HepG2 (cell line): ENCODE data around the gene TXNRD1. TPM values are rescaled to one million over a fixed set of nuclear protein-coding genes. Genes with fewer than 3 reads are reported as not detected.

Source experiments
- ATAC-seq: fragments of 200-7000 bp; cut with Tn5 transposase; 3 replicates; pipeline ENCODE4 v1.9.1; 2020; ENCODE audit warnings: mild to moderate bottlenecking, moderate library complexity
- BruUV-seq: library from RNA; stranded (reverse); fragments of 400-500 nt; replicated peaks from 2 replicates; lab custom pipeline; 2021; lab: Mats Ljungman, UMichigan
- CTCF ChIA-PET: fragments of 300-600 bp; formaldehyde crosslinking; extraction: SDS; loops from one replicate; lab custom pipeline; 2021; ENCODE audit warnings: low total read pairs, inconsistent platforms, low intra/inter-chr PET ratio; lab: Yijun Ruan, JAX
- POLR2A ChIA-PET: fragments of 350-600 bp; sonication (Branson Sonifier 250); formaldehyde crosslinking; loops from one replicate; lab custom pipeline; 2020; ENCODE audit warnings: antibody characterized with exemption, inconsistent platforms; lab: Yijun Ruan, JAX
- DNase-seq: peaks from one replicate; pipeline ENCODE4 v3.0.0-alpha.2; 2015; ENCODE audit warnings: low spot score
- FAIRE-seq: peaks from 3 replicates; lab custom pipeline; 2011; peaks lifted over from hg19 to GRCh38; lab: Jason Lieb, UNC
- H2AFZ ChIP-seq: one replicate; pipeline ENCODE4 v1.6.1; 2011; ENCODE audit warnings: low read length, inconsistent platforms
- H3K27ac ChIP-seq: fragments of 300-600 bp; 3 replicates; pipeline ENCODE4 v1.8.0; 2011; ENCODE audit warnings: mixed run types, mild to moderate bottlenecking, mixed read lengths, low read length, inconsistent platforms; ENCODE audit not compliant: insufficient read depth; ENCODE audit errors: extremely low read length
- H3K27me3 ChIP-seq, 2 experiments: fragments of 200-600 bp in 1 of 2; 2 replicates in 1 of 2; 3 replicates in 1 of 2; pipeline versions ENCODE4 v1.6.0 to v1.8.0; 2011; ENCODE audit warnings: low read length in 2 of 2, mild to moderate bottlenecking in 2 of 2, moderate library complexity in 2 of 2, inconsistent platforms in 1 of 2; ENCODE audit not compliant: insufficient read depth in 2 of 2, control insufficient read depth in 1 of 2
- H3K36me3 ChIP-seq, 2 experiments: fragments of 200-600 bp in 1 of 2; replicated peaks in 1 of 2; 2 replicates in 1 of 2; 3 replicates in 1 of 2; pipeline versions ENCODE4 v1.5.1 to v1.8.0; 2011; ENCODE audit warnings: low read length in 2 of 2, inconsistent platforms in 1 of 2; ENCODE audit not compliant: insufficient read depth in 2 of 2, control insufficient read depth in 1 of 2
- H3K4me1 ChIP-seq: 2 replicates; pipeline ENCODE4 v1.5.1; 2012; ENCODE audit warnings: low read length, inconsistent platforms; ENCODE audit not compliant: insufficient read depth
- H3K4me2 ChIP-seq: 2 replicates; pipeline ENCODE4 v1.6.0; 2011; ENCODE audit warnings: low read depth, low read length, inconsistent platforms
- H3K4me3 ChIP-seq, 3 experiments: fragments of 200-600 bp in 1 of 3; sonication (generic), shearing (Covaris generic) in 1 of 3; replicated peaks in 1 of 3; 2 replicates each; pipeline ENCODE4 v1.5.1; 2011 to 2016; ENCODE audit warnings: low read length in 3 of 3, inconsistent platforms in 2 of 3, low read depth in 2 of 3, mild to moderate bottlenecking in 2 of 3, control low read depth in 1 of 3, mixed read lengths in 1 of 3; ENCODE audit not compliant: insufficient read depth in 1 of 3
- H3K79me2 ChIP-seq: one replicate; pipeline ENCODE4 v1.6.1; 2011; ENCODE audit warnings: low read length, inconsistent platforms; ENCODE audit not compliant: insufficient read depth
- H3K9ac ChIP-seq: 2 replicates; pipeline ENCODE4 v1.6.0; 2011; ENCODE audit warnings: mild to moderate bottlenecking, low read depth, low read length, inconsistent platforms; ENCODE audit not compliant: insufficient read depth
- H3K9me3 ChIP-seq: 2 replicates; pipeline ENCODE4 v1.5.1; 2012; ENCODE audit warnings: mild to moderate bottlenecking, low read length
- H4K20me1 ChIP-seq: 2 replicates; pipeline ENCODE4 v1.6.0; 2011; ENCODE audit warnings: inconsistent platforms, mild to moderate bottlenecking, low read length, moderate library complexity; ENCODE audit not compliant: insufficient read depth
- DR1 ChIP-seq: sonication (generic); formaldehyde crosslinking; IDR thresholded peaks from 2 replicates; pipeline ENCODE4 v1.8.0; 2021; ENCODE audit warnings: mild to moderate bottlenecking, missing genetic modification reagents, inconsistent platforms
- HOXA9 ChIP-seq: sonication (generic); formaldehyde crosslinking; IDR thresholded peaks from 2 replicates; pipeline ENCODE4 v1.8.1; 2022; ENCODE audit warnings: missing genetic modification reagents, mild to moderate bottlenecking, moderate library complexity, borderline replicate concordance
- KDM5A ChIP-seq: fragments of 200-600 bp; sonication (generic); IDR thresholded peaks from 2 replicates; pipeline ENCODE4 v1.7.0; 2018; ENCODE audit warnings: antibody characterized with exemption, mild to moderate bottlenecking, low read length, borderline replicate concordance
- NR1H2 ChIP-seq: sonication (generic); formaldehyde crosslinking; IDR thresholded peaks from 2 replicates; pipeline ENCODE4 v1.8.1; 2022; ENCODE audit warnings: low read depth, missing genetic modification reagents, borderline replicate concordance
- TOPORS ChIP-seq: sonication (generic); formaldehyde crosslinking; IDR thresholded peaks from 2 replicates; pipeline ENCODE4 v1.8.0; 2023; ENCODE audit warnings: mild to moderate bottlenecking, missing genetic modification reagents
- TRIM24 ChIP-seq: sonication (generic); formaldehyde crosslinking; IDR thresholded peaks from 2 replicates; pipeline ENCODE4 v1.8.0; 2022; ENCODE audit warnings: mild to moderate bottlenecking, missing genetic modification reagents
- ZNF431 ChIP-seq: sonication (generic); formaldehyde crosslinking; IDR thresholded peaks from 2 replicates; pipeline ENCODE4 v1.9.0; 2022; ENCODE audit warnings: missing genetic modification reagents, low read depth, mild to moderate bottlenecking, borderline replicate concordance
- WGBS: methylation state at CpG from one replicate; pipeline ENCODE4 v1.1.6; 2017; ENCODE audit warnings: low lambda C conversion rate; 5-methylcytosine and 5-hydroxymethylcytosine counted together
- in situ Hi-C: cut with HindIII; loops from 2 replicates; pipeline ENCODE4 v1.10.0; 2017; ENCODE audit warnings: low pct_unique_long_range_greater_than_20kb; ENCODE audit not compliant: extremely low pct_ligation_motif_present
- intact Hi-C: fragments of 100-400 bp; cut with micrococcal nuclease; formaldehyde crosslinking; loops from one replicate; pipeline ENCODE4 v1.10.0; 2022; ENCODE audit not compliant: unreplicated experiment
- polyA plus RNA-seq, 8 experiments: library from polyadenylated mRNA; depleted of rRNA in 3 of 8; stranded (reverse) in 7 of 8; unstranded in 1 of 8; fragments of >200 nt; fragmentation: Illumina TruSeq in 4 of 8; extraction: Trizol in 4 of 8; gene quantifications; 2 replicates each; pipeline versions ENCODE4 v1.2.1 to v1.2.3, GENCODE V29; 2011 to 2016; ENCODE audit warnings: low read depth in 4 of 8, missing spikeins in 1 of 8, mixed read lengths in 1 of 8; ENCODE audit not compliant: insufficient read depth in 1 of 8
- total RNA-seq, 5 experiments: library from RNA; depleted of rRNA; stranded (reverse); fragments of >200 nt; fragmentation: Illumina TruSeq; extraction: Trizol; gene quantifications; 2 replicates each; pipeline ENCODE4 v1.2.3, GENCODE V29; 2016; ENCODE audit warnings: low read depth in 1 of 5
- TF ChIP-seq, protein P1 (sequence below): sonication (generic); formaldehyde crosslinking; IDR thresholded peaks from 2 replicates; pipeline ENCODE4 v1.5.0; 2020; ENCODE audit warnings: mild to moderate bottlenecking, low read depth, missing genetic modification reagents, borderline replicate concordance
- TF ChIP-seq, protein P2 (sequence below): IDR thresholded peaks from 2 replicates; pipeline ENCODE4 v1.6.1; 2016; ENCODE audit warnings: low read depth, missing genetic modification reagents, missing compliant biosample characterization

Gene TXNRD1
- total and polyA plus RNA-seq, 2 of the 13 experiments (the other 11 are each of a cell fraction or from before 2014, with no cell fraction given) = 54.0 to 190 TPM

DNA sequence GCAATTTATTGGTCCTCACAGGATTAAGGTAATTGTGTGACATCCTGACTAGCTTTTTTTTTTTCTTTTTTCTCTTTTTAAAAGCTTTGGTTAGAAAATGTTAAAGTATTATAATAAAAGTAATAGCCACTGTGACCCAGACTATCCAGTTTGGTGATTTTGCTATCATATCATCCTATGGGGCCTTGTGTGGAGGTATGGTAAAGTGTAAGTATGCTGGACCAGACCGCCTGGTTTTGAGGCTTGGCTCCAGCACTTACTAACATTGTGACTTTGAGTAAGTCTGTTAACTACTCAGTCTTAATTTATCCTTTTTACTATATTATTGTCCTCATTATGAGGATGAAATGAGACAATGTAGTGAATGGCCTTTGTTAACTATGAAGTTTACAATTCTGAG is 103.4 kb downstream of the TXNRD1 start:
- no peaks in the 10 kb centered on the region for H3K9me3 ChIP-seq
- BruUV-seq = no TSS peak
- no peak overlapping the region for H3K4me2 ChIP-seq
- no peaks in the 10 kb centered on the region for H3K27me3 ChIP-seq
- peaks cover 2% of the 10 kb centered on the region for H3K79me2 ChIP-seq
- DNase-seq (no peak), ATAC-seq (no peak), FAIRE-seq (no peak)
- intact Hi-C loops = no loop called here
- peaks cover 28 to 78% of the 10 kb centered on the region in 2 experiments for H3K36me3 ChIP-seq
- H3K4me1 ChIP-seq = no peaks in the 10 kb centered on the region
- no peak for TF ChIP-seq NR1H2
- TF ChIP-seq HOXA9 (CRISPR knock-in tag) = no peak
- no peak for TF ChIP-seq KDM5A
- TF ChIP-seq TRIM24 (CRISPR knock-in tag) = no peak
- TF ChIP-seq, protein P1, sequence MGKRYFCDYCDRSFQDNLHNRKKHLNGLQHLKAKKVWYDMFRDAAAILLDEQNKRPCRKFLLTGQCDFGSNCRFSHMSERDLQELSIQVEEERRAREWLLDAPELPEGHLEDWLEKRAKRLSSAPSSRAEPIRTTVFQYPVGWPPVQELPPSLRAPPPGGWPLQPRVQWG (CRISPR knock-in tag) = no peak
- TF ChIP-seq ZNF431 (CRISPR knock-in tag) = no peak
- no peak for TF ChIP-seq TOPORS (CRISPR knock-in tag)
- TF ChIP-seq, protein P2, sequence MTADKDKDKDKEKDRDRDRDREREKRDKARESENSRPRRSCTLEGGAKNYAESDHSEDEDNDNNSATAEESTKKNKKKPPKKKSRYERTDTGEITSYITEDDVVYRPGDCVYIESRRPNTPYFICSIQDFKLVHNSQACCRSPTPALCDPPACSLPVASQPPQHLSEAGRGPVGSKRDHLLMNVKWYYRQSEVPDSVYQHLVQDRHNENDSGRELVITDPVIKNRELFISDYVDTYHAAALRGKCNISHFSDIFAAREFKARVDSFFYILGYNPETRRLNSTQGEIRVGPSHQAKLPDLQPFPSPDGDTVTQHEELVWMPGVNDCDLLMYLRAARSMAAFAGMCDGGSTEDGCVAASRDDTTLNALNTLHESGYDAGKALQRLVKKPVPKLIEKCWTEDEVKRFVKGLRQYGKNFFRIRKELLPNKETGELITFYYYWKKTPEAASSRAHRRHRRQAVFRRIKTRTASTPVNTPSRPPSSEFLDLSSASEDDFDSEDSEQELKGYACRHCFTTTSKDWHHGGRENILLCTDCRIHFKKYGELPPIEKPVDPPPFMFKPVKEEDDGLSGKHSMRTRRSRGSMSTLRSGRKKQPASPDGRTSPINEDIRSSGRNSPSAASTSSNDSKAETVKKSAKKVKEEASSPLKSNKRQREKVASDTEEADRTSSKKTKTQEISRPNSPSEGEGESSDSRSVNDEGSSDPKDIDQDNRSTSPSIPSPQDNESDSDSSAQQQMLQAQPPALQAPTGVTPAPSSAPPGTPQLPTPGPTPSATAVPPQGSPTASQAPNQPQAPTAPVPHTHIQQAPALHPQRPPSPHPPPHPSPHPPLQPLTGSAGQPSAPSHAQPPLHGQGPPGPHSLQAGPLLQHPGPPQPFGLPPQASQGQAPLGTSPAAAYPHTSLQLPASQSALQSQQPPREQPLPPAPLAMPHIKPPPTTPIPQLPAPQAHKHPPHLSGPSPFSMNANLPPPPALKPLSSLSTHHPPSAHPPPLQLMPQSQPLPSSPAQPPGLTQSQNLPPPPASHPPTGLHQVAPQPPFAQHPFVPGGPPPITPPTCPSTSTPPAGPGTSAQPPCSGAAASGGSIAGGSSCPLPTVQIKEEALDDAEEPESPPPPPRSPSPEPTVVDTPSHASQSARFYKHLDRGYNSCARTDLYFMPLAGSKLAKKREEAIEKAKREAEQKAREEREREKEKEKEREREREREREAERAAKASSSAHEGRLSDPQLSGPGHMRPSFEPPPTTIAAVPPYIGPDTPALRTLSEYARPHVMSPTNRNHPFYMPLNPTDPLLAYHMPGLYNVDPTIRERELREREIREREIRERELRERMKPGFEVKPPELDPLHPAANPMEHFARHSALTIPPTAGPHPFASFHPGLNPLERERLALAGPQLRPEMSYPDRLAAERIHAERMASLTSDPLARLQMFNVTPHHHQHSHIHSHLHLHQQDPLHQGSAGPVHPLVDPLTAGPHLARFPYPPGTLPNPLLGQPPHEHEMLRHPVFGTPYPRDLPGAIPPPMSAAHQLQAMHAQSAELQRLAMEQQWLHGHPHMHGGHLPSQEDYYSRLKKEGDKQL (CRISPR knock-in tag) = no peak
- no peak for TF ChIP-seq DR1 (CRISPR knock-in tag)
- no peaks in the 10 kb centered on the region; the same call in 1 of the 2 replicates for H4K20me1 ChIP-seq
- no peak overlapping the region for H3K27ac ChIP-seq
- H3K4me3 ChIP-seq = no peak overlapping the region
- in situ Hi-C loops = no loop called here
- 100% methylated on average over 1 of the region's 1 CpG for WGBS
- CTCF ChIA-PET = no interaction called here
- POLR2A ChIA-PET = no interaction called here
- H2AFZ ChIP-seq = no peak overlapping the region
- no peak overlapping the region for H3K9ac ChIP-seq
